ENCODE measurements around the gene RERG. TPM values are rescaled to one million over a fixed set of nuclear protein-coding genes. Genes with fewer than 3 reads are reported as not detected.

The RERG gene
- total RNA-seq, 1 donor from 2014 or later, result 2.8 TPM

GRCh38 chr12:15220451-15220850 is 766 bp downstream of the RERG start:
- no peak for DNase-seq (ENCODE audit: low read depth)

- no peak for DNase-seq (ENCODE audit: low read depth)
Measured at GRCh38 chr12:15218794-15219193, 2.4 kb downstream of the RERG start.

- no peak for DNase-seq (ENCODE audit: low read depth)
Measured at GRCh38 chr12:15216036-15216889, 5.0 kb downstream of the RERG start.

GRCh38 chr12:15214851-15215601 is 6.2 kb downstream of the RERG start:
- DNase-seq (ENCODE audit: low read depth), result no peak

GRCh38 chr12:15212930-15213329 is 8.3 kb downstream of the RERG start:
- DNase-seq (ENCODE audit: low read depth), result no peak

GRCh38 chr12:15209782-15210181 is 11.4 kb downstream of the RERG start:
- peak; percentile 50 for DNase-seq (ENCODE audit: low read depth)

GRCh38 chr12:15208871-15209656 is 12.2 kb downstream of the RERG start:
- DNase-seq (ENCODE audit: low read depth), result peak; percentile 60

GRCh38 chr12:15208140-15208539 is 13.1 kb downstream of the RERG start:
- peak; percentile 33 for DNase-seq (ENCODE audit: low read depth)

- DNase-seq (ENCODE audit: low read depth), result no peak
Measured at GRCh38 chr12:15206831-15207389, 14.3 kb downstream of the RERG start.

- DNase-seq (ENCODE audit: low read depth), result no peak
Measured at GRCh38 chr12:15206338-15206737, 14.9 kb downstream of the RERG start.

GRCh38 chr12:15205341-15206010 is 15.7 kb downstream of the RERG start:
- no peak for DNase-seq (ENCODE audit: low read depth)

- no peak for DNase-seq (ENCODE audit: low read depth)
Measured at GRCh38 chr12:15201456-15201855, 19.8 kb downstream of the RERG start.

GRCh38 chr12:15201056-15201455 is 20.2 kb downstream of the RERG start:
- DNase-seq (ENCODE audit: low read depth), result no peak

GRCh38 chr12:15200641-15201040 is 20.6 kb downstream of the RERG start:
- DNase-seq (ENCODE audit: low read depth), result no peak

GRCh38 chr12:15199930-15200329 is 21.3 kb downstream of the RERG start:
- DNase-seq (ENCODE audit: low read depth), result no peak

- no peak for DNase-seq (ENCODE audit: low read depth)
Measured at GRCh38 chr12:15196678-15197505, 24.3 kb downstream of the RERG start.

GRCh38 chr12:15196221-15196620 is 25.0 kb downstream of the RERG start:
- DNase-seq (ENCODE audit: low read depth), result no peak

- no peak for DNase-seq (ENCODE audit: low read depth)
Measured at GRCh38 chr12:15194456-15195368, 26.5 kb downstream of the RERG start.

GRCh38 chr12:15193946-15194345 is 27.3 kb downstream of the RERG start:
- DNase-seq (ENCODE audit: low read depth), result no peak

Measured in myocyte (in vitro differentiated cells).